K562 (cell line): Measurements from ENCODE around the gene COL23A1. TPM values are rescaled to one million over a fixed set of nuclear protein-coding genes. Genes with fewer than 3 reads are reported as not detected.

Source experiments
- BRCA1 ChIP-seq, 2 experiments: fragments of 450-650 bp in 1 of 2; sonication (generic) in 1 of 2; formaldehyde crosslinking in 1 of 2; IDR thresholded peaks; 2 replicates each; pipeline versions ENCODE4 v1.5.0 to v1.6.1; 2017 to 2020; ENCODE audit warnings: mild to moderate bottlenecking in 1 of 2, missing genetic modification reagents in 1 of 2
- CBX8 ChIP-seq: fragments of 200-600 bp; sonication (generic); IDR thresholded peaks from 2 replicates; pipeline ENCODE4 v1.6.1; 2012; ENCODE audit warnings: borderline replicate concordance, mixed run types, low read depth, mild to moderate bottlenecking, moderate library complexity, mixed read lengths, low read length, control low read depth, inconsistent platforms; ENCODE audit not compliant: poor library complexity, severe bottlenecking; ENCODE audit errors: extremely low read depth
- GATA2 ChIP-seq: sonication (generic); formaldehyde crosslinking; IDR thresholded peaks from 2 replicates; pipeline ENCODE4 v1.4.0; 2020; ENCODE audit warnings: mild to moderate bottlenecking, missing genetic modification reagents
- GTF2E2 ChIP-seq: fragments of 200-800 bp; sonication (Bioruptor generic); IDR thresholded peaks from 2 replicates; pipeline ENCODE4 v1.6.1; 2016; ENCODE audit warnings: missing genetic modification characterization, missing compliant biosample characterization
- KLF6 ChIP-seq: fragments of 250-450 bp; sonication (Bioruptor Pico); IDR thresholded peaks from 2 replicates; pipeline ENCODE4 v1.4.0; 2020; ENCODE audit warnings: mild to moderate bottlenecking, moderate library complexity, borderline replicate concordance
- polyA plus RNA-seq, 8 experiments: library from polyadenylated mRNA; depleted of rRNA in 4 of 8; stranded (reverse) in 5 of 8; unstranded in 3 of 8; fragments of >200 nt; fragmentation: Nextera tagmentation in 2 of 8; fragmentation: Illumina TruSeq in 1 of 8; extraction: Ambion mirVana in 2 of 8; extraction: Trizol in 1 of 8; gene quantifications; 2 replicates each; pipeline versions ENCODE4 v1.2.1 to v1.2.3, GENCODE V29; 2011 to 2014; ENCODE audit warnings: inconsistent platforms in 1 of 8, missing spikeins in 1 of 8
- total RNA-seq, 7 experiments: library from RNA; depleted of rRNA in 6 of 7; stranded (reverse); fragments of >200 nt in 6 of 7; fragmentation: Illumina TruSeq in 2 of 7; extraction: Trizol in 2 of 7; gene quantifications; 2 replicates each; pipeline versions ENCODE4 v1.2.1 to v1.2.3, GENCODE V29; 2011 to 2021; ENCODE audit warnings: low replicate concordance in 1 of 7
- TF ChIP-seq, protein P1 (sequence below): fragments of 450-650 bp; formaldehyde crosslinking; conservative IDR thresholded peaks from 2 replicates; pipeline ENCODE4 v1.4.0; 2022; ENCODE audit warnings: mild to moderate bottlenecking, missing genetic modification characterization
- TF ChIP-seq, protein P2 (sequence below), 2 experiments: fragments of 450-650 bp in 1 of 2; IDR thresholded peaks; 2 replicates each; pipeline ENCODE4 v1.6.1; 2011 to 2017; ENCODE audit warnings: low read depth in 2 of 2, antibody characterized with exemption in 1 of 2, borderline replicate concordance in 1 of 2, low read length in 1 of 2, mild to moderate bottlenecking in 1 of 2, mixed read lengths in 1 of 2; ENCODE audit not compliant: control insufficient read depth in 1 of 2
- TF ChIP-seq, protein P3 (sequence below): IDR thresholded peaks from 2 replicates; pipeline ENCODE4 v1.6.1; 2011; ENCODE audit not compliant: insufficient read length; ENCODE audit errors: extremely low read depth
- TF ChIP-seq, protein P4 (sequence below): fragments of 450-650 bp; IDR thresholded peaks from 2 replicates; pipeline ENCODE4 v1.6.1; 2016
- TF ChIP-seq, protein P5 (sequence below), 2 experiments: fragments of 150-350 bp in 1 of 2; IDR thresholded peaks; 2 replicates each; pipeline ENCODE4 v1.6.1; 2012 to 2016; ENCODE audit warnings: low read depth in 2 of 2, low read length in 2 of 2, mild to moderate bottlenecking in 1 of 2, moderate library complexity in 1 of 2

COL23A1 gene
- total and polyA plus RNA-seq, 9 of the 15 experiments (the other 6 are each of a cell fraction or from before 2014, with no cell fraction given) = 0.09 TPM; not detected in 8

DNA sequence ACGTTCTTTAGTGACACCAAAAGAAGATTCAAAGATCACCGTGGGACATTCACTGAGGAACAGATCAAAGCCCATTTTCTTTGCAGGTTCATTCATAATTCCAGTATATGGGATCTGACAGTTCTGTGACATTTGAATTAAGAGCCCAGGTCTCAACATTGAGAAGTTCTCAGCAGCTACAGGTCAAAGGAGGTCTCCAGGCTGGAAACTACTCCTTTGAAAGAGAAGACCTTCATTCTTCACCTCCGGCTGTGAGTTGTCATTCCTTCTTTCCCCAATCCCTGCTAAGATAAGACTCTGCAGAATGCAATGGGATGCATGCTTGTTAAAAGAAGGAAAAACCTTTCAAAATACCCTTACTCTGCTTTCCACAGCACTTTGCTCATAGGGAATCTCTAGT is 79.0 kb downstream of the COL23A1 start (continued):
- TF ChIP-seq, protein P1, sequence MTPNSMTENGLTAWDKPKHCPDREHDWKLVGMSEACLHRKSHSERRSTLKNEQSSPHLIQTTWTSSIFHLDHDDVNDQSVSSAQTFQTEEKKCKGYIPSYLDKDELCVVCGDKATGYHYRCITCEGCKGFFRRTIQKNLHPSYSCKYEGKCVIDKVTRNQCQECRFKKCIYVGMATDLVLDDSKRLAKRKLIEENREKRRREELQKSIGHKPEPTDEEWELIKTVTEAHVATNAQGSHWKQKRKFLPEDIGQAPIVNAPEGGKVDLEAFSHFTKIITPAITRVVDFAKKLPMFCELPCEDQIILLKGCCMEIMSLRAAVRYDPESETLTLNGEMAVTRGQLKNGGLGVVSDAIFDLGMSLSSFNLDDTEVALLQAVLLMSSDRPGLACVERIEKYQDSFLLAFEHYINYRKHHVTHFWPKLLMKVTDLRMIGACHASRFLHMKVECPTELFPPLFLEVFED (CRISPR knock-in tag) = no peak
- TF ChIP-seq GATA2 (CRISPR knock-in tag) (no peak), CBX8 (no peak), BRCA1 (IDR thresholded peaks at IDR 0.05) (no peak), BRCA1 (CRISPR knock-in tag; IDR thresholded peaks at IDR 0.05) (no peak), KLF6 (CRISPR knock-in tag) (no peak), GTF2E2 (no peak)
- TF ChIP-seq, protein P2, sequence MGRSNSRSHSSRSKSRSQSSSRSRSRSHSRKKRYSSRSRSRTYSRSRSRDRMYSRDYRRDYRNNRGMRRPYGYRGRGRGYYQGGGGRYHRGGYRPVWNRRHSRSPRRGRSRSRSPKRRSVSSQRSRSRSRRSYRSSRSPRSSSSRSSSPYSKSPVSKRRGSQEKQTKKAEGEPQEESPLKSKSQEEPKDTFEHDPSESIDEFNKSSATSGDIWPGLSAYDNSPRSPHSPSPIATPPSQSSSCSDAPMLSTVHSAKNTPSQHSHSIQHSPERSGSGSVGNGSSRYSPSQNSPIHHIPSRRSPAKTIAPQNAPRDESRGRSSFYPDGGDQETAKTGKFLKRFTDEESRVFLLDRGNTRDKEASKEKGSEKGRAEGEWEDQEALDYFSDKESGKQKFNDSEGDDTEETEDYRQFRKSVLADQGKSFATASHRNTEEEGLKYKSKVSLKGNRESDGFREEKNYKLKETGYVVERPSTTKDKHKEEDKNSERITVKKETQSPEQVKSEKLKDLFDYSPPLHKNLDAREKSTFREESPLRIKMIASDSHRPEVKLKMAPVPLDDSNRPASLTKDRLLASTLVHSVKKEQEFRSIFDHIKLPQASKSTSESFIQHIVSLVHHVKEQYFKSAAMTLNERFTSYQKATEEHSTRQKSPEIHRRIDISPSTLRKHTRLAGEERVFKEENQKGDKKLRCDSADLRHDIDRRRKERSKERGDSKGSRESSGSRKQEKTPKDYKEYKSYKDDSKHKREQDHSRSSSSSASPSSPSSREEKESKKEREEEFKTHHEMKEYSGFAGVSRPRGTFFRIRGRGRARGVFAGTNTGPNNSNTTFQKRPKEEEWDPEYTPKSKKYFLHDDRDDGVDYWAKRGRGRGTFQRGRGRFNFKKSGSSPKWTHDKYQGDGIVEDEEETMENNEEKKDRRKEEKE (IDR thresholded peaks at IDR 0.05; ENCODE audit: borderline replicate concordance in 1 of 2, control insufficient read depth in 1 of 2, low read depth in 2 of 2, low read length in 1 of 2) = no peak
- TF ChIP-seq, protein P3, sequence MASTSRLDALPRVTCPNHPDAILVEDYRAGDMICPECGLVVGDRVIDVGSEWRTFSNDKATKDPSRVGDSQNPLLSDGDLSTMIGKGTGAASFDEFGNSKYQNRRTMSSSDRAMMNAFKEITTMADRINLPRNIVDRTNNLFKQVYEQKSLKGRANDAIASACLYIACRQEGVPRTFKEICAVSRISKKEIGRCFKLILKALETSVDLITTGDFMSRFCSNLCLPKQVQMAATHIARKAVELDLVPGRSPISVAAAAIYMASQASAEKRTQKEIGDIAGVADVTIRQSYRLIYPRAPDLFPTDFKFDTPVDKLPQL = no peak
- TF ChIP-seq, protein P4, sequence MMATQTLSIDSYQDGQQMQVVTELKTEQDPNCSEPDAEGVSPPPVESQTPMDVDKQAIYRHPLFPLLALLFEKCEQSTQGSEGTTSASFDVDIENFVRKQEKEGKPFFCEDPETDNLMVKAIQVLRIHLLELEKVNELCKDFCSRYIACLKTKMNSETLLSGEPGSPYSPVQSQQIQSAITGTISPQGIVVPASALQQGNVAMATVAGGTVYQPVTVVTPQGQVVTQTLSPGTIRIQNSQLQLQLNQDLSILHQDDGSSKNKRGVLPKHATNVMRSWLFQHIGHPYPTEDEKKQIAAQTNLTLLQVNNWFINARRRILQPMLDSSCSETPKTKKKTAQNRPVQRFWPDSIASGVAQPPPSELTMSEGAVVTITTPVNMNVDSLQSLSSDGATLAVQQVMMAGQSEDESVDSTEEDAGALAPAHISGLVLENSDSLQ = no peak
- TF ChIP-seq, protein P5, sequence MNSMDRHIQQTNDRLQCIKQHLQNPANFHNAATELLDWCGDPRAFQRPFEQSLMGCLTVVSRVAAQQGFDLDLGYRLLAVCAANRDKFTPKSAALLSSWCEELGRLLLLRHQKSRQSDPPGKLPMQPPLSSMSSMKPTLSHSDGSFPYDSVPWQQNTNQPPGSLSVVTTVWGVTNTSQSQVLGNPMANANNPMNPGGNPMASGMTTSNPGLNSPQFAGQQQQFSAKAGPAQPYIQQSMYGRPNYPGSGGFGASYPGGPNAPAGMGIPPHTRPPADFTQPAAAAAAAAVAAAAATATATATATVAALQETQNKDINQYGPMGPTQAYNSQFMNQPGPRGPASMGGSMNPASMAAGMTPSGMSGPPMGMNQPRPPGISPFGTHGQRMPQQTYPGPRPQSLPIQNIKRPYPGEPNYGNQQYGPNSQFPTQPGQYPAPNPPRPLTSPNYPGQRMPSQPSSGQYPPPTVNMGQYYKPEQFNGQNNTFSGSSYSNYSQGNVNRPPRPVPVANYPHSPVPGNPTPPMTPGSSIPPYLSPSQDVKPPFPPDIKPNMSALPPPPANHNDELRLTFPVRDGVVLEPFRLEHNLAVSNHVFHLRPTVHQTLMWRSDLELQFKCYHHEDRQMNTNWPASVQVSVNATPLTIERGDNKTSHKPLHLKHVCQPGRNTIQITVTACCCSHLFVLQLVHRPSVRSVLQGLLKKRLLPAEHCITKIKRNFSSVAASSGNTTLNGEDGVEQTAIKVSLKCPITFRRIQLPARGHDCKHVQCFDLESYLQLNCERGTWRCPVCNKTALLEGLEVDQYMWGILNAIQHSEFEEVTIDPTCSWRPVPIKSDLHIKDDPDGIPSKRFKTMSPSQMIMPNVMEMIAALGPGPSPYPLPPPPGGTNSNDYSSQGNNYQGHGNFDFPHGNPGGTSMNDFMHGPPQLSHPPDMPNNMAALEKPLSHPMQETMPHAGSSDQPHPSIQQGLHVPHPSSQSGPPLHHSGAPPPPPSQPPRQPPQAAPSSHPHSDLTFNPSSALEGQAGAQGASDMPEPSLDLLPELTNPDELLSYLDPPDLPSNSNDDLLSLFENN (IDR thresholded peaks at IDR 0.05; ENCODE audit: low read depth in 2 of 2, low read length in 2 of 2) = no peak
